Stimulated activated CD4-positive, alpha-beta T cell treated with anti-CD3 and anti-CD28 coated beads, Interleukin-1b, Interleukin-23, amount 100 ng/mL, for 48 hours (primary cell): ENCODE results near the gene PRADC1.

Experiments
- DNase-seq: peaks from one replicate; pipeline ENCODE4 v3.0.0-alpha.2; 2020

Gene PRADC1

GRCh38 chr2:73233932-73234832, 1.1 kb upstream of the PRADC1 start, which contains the start of gene CCT7:
TSS of gene CCT7 (plus strand) at chr2:73234308. CDS start at chr2:73234379, 71 bp downstream.
- peak; percentile 89 for DNase-seq

- peak; percentile 33 for DNase-seq
Measured at GRCh38 chr2:73232403-73233153, 461 bp downstream of the PRADC1 start.

- DNase-seq: no peak
Measured at GRCh38 chr2:73228631-73229030, 4.4 kb downstream of the PRADC1 start.

GRCh38 chr2:73227086-73227485, 6.0 kb downstream of the PRADC1 start:
- no peak for DNase-seq

GRCh38 chr2:73225513-73226360, 7.3 kb downstream of the PRADC1 start:
- DNase-seq: no peak

GRCh38 chr2:73223821-73224220, 9.2 kb downstream of the PRADC1 start:
- DNase-seq: no peak

- DNase-seq: no peak
Measured at GRCh38 chr2:73218298-73218697, 14.7 kb downstream of the PRADC1 start.

- DNase-seq: no peak
Measured at GRCh38 chr2:73217826-73218225, 15.2 kb downstream of the PRADC1 start.

- DNase-seq: no peak
Measured at GRCh38 chr2:73217160-73217559, 15.9 kb downstream of the PRADC1 start.

GRCh38 chr2:73215254-73215653, 17.8 kb downstream of the PRADC1 start:
- DNase-seq: no peak

- DNase-seq: peak; percentile 93
Measured at GRCh38 chr2:73214120-73215035, 18.7 kb downstream of the PRADC1 start, which contains the start of gene SMYD5. TSS of gene SMYD5 (plus strand) at chr2:73214245. CDS start at chr2:73214267, 22 bp downstream.

- peak; percentile 78 for DNase-seq
Measured at GRCh38 chr2:73212448-73213176, 20.4 kb downstream of the PRADC1 start.

GRCh38 chr2:73212098-73212447, 21.0 kb downstream of the PRADC1 start:
- no peak for DNase-seq

GRCh38 chr2:73210696-73211095, 22.3 kb downstream of the PRADC1 start:
- DNase-seq: no peak

- DNase-seq: no peak
Measured at GRCh38 chr2:73210019-73210418, 23.0 kb downstream of the PRADC1 start.

- no peak for DNase-seq
Measured at GRCh38 chr2:73208258-73208657, 24.8 kb downstream of the PRADC1 start.

- no peak for DNase-seq
Measured at GRCh38 chr2:73205611-73206010, 27.4 kb downstream of the PRADC1 start.

- DNase-seq: no peak
Measured at GRCh38 chr2:73203055-73203681, 29.9 kb downstream of the PRADC1 start.

- no peak for DNase-seq
Measured at GRCh38 chr2:73202156-73203054, 30.6 kb downstream of the PRADC1 start, which contains the start of gene NOTO. TSS of gene NOTO (plus strand) at chr2:73202574. CDS start at chr2:73202667, 93 bp downstream.
